D721Med (cell line): ENCODE data around the gene QSOX2.

ENCODE experiments used
- DNase-seq: peaks from one replicate; pipeline ENCODE4 v3.0.0; 2011; ENCODE audit warnings: low spot score; ENCODE audit not compliant: insufficient read length
- FAIRE-seq: peaks from 2 replicates; lab custom pipeline; 2011; peaks lifted over from hg19 to GRCh38; lab: Jason Lieb, UNC
- CTCF ChIP-seq: IDR thresholded peaks from 2 replicates; pipeline ENCODE4 v1.5.1; 2012; ENCODE audit warnings: mild to moderate bottlenecking, control low read depth; ENCODE audit not compliant: insufficient read depth; ENCODE audit errors: missing control alignments

The QSOX2 gene

GRCh38 chr9:136186386-136186785 is 59.2 kb downstream of the QSOX2 start:
- DNase-seq, result no peak
- TF ChIP-seq CTCF, result no peak
- FAIRE-seq, result no peak

GRCh38 chr9:136185596-136186366 is 59.8 kb downstream of the QSOX2 start:
- no peak for FAIRE-seq
- DNase-seq, result no peak
- no peak for TF ChIP-seq CTCF

DNA sequence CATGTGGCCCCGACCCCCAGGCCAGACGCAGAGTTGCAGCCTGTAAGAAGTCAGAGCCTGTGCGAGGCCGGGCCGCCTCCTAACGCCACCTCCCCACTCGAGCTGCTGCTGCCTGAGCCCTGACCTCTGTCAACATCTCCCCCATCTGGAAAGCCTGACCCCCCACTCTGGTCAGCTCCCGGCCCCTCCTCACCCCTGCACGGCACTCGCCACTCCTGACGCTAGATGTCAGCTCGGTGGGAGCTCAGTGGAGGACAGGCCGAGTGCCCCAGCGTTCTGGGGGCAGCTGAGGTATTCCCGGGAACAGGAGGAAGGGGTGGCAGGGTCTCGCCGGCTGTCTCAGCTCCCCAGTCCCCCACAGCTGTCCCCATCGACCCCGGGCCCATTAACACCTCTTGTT is 60.5 kb downstream of the QSOX2 start:
- DNase-seq, result no peak
- no peak for FAIRE-seq
- no peak for TF ChIP-seq CTCF

GRCh38 chr9:136182850-136183422 is 62.7 kb downstream of the QSOX2 start:
- DNase-seq, result no peak
- no peak for TF ChIP-seq CTCF
- no peak for FAIRE-seq

DNA sequence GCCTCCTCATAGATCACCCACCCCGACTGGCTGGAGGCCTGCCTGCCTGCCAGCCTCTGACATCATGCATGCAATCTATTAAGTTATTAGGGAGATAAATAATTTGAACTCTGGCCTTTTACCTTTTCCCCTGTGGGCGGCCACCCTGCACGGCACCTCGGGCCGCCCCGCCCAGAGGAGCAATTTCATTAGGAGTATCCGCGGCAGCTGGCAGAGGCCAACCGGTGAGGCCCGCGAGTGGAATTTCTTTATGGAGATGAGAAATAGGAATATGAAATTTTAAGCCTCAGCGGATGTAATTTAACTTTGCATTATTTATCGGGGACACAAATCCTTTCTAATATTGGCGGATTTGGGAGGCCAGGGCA is 63.2 kb downstream of the QSOX2 start:
- no peak for FAIRE-seq
- no peak for DNase-seq
- TF ChIP-seq CTCF, result no peak

GRCh38 chr9:136181784-136182419 is 63.7 kb downstream of the QSOX2 start:
- TF ChIP-seq CTCF, result no peak
- FAIRE-seq (no peak), DNase-seq (no peak)

DNA sequence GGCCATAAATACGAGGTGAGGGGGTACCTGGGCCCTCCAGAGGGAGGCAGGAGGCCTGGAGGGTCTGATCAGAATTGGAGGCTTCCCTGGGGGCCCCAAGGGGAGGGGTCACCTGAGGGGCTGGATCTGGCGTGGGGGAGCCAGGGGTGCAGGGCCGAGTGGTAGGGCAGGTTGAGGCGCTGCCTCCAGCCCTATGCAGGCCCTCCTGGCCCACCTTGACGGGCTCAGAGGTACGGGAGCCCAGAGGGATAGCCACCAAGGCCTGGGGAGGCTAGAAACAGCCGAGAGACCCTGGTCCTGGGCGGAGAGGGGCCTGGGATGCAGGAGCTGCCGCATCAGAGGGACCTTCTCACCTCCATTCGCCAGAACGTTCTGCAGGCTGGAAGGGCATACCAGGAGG is 65.0 kb downstream of the QSOX2 start:
- no peak for DNase-seq
- no peak for TF ChIP-seq CTCF

More for the DNA sequence above, 65.0 kb downstream of the QSOX2 start:
- FAIRE-seq, result no peak
